Mesenteric fat pad (tissue), 1 donor: ENCODE measurements around the gene IGFL1. TPM values are rescaled to one million over a fixed set of nuclear protein-coding genes. Genes with fewer than 3 reads are reported as not detected.
"Not testable (repeated sequence)": the region's sequence is repeated elsewhere in the genome, so short reads cannot be mapped to it uniquely, and the experiment has no call there.

ENCODE experiments used
- DNase-seq: peaks from one replicate; pipeline ENCODE4 v3.0.0-alpha.2; 2020; ENCODE audit warnings: low spot score
- total RNA-seq: library from RNA; stranded (reverse); fragmentation: NEBNext Ultra II Directional; extraction: Animal tissue kit (Norgen Biotek cat#: 25700); gene quantifications from one replicate; pipeline ENCODE4 v1.2.1, GENCODE V29; 2021
- donor health status: DM: yes; HTN: yes; CAD: no.

Gene IGFL1
- total RNA-seq, 1 donor from 2014 or later, result not detected

DNA sequence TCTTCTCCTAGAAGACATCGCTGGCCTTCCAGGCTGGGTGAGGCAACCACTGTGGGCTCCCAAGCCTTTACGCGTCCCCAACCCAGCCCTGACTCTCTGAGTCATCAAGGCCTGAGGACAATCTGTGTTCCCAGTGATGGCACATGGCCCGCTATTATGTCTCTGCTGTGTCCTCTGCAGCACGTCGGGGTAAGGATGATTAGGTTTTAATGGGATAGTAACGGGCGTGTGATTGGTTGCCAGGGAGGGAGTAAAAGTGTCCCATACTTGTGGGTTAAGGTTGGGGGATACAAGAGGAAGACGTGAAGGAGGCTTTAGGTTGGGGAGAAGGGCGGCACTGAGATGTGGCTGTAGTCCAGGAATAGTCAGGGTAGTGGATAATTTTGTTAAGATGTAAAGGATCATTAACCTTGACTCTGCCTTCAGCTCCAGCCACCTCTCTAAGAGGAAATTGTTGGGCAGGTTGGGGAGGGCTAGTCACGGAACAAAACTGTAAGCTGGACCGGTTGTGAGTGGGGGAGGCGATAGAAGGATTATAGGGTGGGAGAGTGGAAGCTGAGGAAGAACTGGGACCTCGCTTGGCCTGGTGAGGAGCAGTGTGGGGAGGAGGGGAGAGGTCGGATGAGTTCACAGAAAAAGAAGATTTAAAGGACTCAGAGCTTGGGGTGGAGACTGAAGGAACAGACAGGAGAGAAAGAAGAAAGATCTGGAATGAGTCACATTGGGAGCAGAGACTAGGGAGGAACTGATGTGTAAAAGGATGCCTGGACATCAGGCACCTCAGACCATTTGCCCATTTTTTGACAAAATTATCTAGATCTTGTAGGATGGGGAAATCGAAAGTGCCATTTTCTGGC is 27.9 kb upstream of the IGFL1 start:
- no peak for DNase-seq

DNA sequence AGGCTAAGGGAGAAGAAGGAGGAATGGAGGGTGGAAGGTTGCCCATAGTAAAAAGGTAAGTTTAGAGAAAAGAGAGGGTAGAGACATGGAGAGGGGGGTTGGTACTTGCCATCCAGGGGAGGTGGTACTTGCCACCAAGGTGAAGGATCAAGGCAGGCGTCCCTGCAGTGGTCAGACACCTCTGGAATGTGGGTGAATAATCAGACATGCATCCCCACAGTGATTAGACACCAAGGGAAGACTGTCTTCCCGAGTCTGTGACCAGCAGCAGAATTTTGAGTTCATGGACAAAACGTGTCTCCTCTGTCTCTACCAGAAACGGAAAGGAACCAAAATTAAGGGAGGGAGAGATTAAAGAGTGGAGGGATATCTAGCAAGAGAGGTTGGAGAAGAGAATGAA is 27.1 kb upstream of the IGFL1 start:
- DNase-seq, result no peak

DNA sequence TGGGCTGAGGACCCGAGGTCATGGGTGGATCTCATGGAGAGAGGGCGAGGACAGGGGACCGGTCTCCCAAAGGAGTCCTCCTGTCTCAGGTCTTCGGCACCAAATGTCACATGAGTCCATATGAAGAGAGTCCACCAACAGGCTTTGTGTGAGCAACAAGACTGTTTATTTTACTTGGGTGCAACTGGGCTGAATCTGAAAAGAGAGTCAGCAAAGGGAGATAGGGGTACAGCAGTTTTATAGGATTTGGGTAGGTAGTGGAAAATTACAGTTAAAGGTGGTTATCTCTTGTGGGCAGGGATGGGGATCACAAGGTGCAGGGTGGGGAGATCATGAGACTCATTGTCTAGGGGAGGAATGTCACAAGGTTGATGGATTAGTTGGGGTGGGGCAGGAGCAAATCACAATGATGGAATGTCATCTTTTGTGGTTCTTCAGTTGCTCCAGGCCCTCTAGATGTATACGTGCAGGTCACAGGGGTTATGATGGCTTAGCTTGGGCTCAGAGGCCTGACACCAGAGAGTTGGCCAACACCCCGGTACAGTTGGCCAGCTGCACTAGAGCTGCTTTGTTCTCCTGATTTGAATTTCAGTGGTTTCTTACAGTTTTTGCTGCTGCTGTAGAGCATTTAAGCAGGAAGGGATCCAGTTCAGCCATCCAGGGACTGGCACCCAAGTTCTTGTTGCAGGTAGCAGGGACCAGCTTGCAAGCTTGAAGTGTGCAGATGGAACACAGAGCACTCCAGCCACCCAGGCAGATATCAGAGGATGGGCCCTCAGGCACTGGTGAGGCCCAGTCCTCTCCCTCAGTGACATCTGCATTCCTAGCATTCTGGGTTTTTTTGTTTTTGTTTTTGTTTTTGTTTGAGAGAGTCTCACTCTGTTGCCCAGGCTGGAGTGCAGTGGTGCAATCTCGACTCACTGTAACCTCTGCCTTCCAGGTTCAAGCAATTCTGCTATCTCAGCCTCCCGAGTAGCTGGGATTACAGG is 26.4 kb upstream of the IGFL1 start:
- no peak for DNase-seq

DNA sequence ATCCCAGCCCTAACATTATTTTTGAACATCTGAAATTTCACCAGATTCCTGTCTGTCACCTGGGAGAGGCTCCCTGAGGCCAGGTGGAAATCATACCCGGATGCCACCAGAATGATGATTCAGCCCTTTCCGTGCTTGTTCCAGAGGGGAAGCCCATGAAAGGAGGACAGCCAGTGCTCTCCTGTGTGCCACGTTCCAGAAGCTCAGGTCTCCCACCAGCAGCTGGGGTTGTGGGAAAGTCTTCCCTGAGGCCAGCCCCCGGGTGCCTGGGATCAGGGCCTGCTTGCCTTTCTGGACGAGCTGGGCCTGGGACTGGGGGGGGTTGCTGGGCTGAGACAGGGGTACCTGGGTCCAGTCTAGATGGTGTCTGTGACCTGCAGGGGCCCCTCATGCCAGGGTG is 25.5 kb upstream of the IGFL1 start:
- no peak for DNase-seq

DNA sequence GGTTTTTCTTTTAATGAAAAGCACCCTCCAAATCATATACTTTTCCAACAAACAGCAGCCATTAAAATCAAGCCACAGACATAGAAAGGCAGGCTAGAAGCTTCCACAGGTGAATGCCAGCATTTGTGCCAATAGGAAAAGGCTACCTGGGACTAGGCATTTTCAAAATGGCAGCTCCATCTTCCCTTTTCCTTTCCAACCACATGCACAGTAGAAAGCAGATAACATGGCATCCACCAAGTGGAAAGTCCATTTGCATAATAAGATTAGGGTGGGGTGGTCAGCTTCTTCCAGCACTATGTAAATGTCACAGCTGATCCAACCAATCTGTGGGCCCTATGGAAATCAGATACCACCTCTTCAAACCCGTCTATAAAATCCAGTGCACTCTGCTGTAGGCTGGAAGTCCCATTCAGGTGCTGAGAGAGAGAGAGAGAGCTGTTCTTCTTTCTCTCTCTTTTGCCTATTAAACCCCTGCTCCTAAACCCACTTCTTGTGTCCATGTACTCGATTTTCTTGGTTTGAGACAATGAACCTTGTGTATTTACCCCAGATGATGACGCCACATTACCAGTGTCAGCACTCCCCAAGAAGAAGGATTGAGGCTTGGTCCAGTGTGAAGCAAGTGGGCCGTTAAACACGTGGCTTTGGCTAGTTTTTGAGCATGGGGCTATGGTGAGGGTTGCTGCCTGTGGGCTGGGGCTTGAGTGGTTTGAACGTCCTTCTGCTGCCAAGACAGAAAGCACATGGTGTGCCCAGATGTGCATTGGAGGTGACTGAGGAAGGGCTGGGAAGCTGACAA is 24.2 kb upstream of the IGFL1 start:
- DNase-seq, result no peak

DNA sequence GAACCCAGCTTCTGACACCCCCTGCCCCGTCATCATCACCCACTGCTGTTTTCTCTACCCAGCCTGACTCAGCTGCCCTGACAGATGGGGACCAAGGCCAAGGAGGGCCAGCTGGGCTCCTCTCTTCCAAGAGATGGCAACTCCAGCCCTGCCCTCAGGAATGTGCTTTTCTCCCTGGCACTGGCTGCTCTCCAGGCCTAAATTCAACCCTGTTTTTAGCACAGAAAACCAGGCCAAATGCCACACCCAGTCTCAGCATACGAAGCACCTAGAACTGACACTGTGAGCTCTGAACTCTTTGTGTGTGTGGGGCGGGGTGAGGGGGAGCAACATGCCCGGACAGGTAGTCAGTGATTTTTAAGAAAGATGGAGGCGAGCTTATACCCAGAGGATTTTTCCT is 23.4 kb upstream of the IGFL1 start:
- DNase-seq, result no peak

DNA sequence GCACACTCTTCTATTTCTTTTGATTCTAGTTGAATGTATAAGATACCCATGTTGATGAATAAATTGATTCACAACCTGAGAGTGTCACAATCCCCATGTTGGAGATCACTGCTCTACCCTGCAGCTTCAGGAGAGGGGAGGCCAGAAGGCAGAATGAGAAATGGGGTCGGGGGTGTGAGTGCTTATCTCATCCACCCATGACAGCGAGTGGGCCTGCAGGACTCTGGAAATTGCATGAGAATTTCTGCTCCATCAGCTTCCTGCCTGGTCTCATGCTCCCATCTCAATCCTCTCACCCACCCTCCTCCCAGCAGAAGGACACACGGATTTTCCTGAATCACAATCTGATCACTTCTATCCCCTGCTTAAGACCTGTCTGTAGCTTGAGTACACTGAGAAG is 22.9 kb upstream of the IGFL1 start:
- no peak for DNase-seq

DNA sequence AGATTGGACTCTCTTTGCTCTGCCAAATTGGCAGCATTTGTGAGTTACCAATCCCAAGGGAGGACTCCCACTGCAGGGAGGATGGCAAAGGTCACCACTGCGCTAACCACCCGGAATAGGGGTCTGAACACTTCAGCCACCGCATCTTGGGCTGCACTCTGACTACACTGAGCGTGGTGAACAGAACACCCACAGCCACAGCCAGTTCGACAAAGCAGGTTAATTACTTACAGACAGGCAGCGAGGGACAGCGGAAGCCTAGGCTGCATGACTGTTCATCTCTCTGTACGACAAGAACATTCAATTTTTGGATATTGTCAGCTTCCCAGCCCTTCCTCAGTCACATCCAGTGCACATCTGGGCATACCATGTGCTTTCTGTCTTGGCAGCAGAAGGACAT is 21.7 kb upstream of the IGFL1 start:
- DNase-seq, result not testable (repeated sequence)

DNA sequence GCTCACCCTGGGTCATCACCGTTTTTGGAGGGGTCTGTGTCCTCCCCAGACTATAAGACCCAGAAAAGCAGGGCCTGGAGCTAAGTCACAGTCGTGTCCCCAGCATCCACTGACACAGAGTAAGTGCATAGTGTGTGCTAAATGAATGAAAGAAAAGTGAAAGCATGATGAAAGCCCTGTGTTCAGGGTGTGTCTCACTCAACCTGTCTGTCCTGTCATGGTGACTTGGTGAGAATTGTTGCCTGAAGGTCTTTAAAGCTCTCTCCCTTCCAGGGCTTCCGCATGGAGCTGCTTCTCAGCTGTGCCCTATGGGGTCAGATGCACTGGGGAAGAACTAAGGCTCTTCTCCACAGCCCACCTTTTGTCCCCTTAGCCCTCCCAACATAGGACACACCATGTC is 20.5 kb upstream of the IGFL1 start:
- DNase-seq, result no peak

DNA sequence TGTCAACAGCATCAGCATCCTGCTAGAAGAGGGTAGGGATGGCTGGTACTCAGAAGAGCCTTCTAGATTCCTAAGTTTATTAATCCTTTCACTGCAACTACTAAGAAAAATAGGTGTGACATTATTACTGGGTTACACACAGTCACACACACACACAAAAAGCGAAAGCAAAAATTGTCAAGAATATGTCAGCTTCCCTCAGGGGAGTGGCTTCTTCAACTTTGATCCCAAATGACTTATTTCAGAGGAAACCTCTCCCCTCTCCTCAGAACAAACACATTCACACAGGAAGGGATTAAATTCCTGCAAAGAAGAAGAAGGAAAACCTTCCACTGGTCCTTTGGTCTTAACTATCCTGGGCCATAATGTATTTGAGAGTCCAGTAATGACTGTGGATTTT is 20.1 kb upstream of the IGFL1 start:
- DNase-seq, result no peak

DNA sequence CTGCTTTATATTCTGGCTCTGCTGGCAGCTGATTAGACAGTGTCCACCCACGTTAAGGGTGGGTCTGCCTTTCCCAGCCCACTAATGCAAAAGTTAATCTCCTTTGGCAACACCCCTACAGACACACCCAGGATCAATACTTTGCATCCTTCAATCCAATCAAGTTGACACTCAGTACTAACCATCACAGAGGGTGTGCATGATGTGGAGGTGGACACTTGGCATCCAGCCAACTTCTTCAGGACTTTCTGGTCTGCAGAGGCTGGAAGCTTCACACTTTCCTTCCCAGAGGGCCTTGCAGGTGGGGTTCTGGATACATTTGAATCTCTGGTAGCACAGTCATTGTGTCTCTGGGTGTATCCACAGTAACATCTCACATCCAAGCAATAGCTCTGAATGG is 18.9 kb upstream of the IGFL1 start:
- no peak for DNase-seq

DNA sequence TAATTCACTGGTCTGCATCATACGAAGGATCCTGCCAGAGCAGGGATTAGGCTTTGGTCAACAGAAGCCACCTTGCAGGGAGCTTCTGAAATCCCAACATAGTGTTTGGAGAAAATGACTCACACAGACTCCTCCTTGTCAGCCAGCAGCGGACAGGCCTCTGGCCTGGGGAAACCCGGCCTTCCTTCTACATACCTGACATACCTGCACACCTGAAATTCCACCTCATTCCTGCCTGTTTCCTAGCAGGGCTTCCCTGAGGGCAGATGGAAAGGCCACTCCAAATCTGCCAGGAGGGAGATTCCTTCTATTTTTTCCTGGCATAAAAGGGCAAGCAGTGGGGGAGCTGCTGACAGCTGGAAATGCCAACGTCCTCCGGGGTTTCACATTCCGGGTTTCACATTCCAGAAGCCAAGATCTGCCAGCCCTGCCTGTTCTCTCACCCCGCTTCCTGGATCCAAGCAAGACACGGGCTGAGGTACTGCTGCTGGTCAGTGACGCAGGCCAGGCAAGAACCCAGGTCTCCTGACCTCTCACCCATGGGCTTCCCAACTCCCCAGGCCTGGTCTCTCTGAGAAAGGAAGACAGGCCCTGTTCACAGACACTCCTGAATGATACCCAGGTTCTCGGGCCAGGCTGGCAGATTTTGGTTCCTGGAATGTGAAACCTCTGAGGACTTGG is 18.2 kb upstream of the IGFL1 start:
- DNase-seq, result no peak

DNA sequence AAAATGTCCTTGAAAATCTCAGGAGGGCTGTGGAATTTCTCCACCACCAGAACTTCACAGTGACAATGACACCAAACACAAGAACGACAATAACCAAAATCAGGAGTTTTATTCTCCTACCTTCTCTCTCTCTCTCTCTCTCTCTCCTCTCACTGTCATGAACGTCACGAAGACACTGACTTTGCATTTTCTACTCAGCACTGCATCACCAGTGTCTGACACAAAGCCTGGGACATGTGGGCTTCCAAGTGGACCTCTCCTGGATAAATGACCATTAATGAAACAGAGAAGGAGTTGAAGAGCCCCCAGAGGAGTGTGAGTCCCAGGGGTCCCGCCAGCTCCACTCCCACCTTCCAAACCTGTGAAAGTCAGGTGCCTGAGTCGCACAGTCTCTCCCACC is 16.9 kb upstream of the IGFL1 start:
- not testable (repeated sequence) for DNase-seq

DNA sequence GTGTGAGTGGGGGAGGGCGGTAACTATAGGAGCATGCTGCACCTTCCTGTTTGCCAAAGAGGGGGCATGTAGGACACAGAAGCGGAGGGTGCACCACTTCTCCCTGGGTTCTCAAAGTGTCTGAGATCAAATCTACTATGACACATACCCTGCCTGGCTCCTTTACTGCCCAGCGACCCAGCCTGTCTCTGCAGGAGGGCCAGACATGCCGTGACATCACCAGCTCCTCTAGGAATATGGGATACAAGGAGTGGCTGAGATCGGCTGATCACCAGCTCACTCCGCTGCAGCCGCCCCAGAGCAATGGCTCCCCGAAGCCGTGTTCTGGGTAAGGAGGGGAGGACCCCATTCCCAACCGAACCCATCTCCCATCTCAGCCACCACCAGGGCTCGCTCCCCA is 16.4 kb upstream of the IGFL1 start:
- DNase-seq, result no peak

DNA sequence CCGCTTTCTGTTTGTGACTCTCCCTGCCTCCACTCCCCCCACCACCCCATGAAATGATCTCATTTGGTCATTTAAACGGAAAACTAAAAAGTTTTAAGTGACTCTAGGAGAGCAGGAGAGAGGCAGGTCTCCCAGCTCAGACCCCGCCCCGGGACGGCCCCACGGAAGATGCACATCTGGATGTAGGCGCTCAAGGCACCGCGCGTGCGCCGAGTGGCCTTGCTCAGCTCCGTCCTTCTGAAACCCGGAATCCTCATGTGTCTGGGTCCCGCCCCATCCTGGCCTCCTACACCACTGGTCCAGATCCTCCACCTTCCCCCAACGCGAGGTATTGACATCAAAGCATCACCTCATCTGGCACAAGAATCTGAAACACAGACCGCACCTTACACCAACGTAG is 15.7 kb upstream of the IGFL1 start:
- DNase-seq, result no peak

DNA sequence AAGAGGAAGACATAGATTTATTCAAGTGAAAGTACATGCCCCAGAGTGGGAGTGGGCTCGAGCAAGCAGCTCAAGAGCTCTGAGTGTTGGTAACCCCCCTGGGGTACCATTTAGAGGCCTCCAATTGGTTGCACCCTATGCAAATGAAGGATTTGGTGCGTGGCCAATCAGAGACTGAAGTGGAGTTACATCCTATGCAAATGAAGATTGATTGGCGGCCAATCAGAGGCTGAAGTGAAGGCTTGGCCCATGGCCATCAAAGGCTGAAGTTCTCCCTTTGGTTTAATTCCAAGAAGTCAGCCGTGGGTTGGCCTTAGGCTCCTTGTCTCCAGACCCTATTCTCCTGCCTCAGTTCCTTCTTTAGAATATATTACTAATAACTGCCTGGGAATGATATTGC is 12.9 kb upstream of the IGFL1 start:
- no peak for DNase-seq

DNA sequence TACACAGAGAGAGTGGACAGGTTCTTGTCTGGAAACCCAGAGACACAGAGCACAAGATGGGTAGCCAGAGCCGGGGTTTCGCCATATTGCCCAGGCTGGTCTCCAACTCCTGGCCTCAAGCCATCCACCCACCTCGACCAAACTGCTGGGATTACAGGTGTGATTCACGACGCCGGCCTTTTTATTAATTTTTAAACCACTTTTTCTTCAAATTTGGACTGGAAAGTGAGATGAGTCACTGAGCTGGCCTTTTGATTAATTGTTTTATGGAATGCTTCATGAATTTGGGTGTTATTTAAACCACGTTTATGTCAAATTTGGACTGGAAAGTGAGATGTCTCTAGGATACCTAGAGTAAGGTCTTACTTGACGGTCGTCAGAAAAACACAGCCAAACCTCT is 12.1 kb upstream of the IGFL1 start:
- no peak for DNase-seq

DNA sequence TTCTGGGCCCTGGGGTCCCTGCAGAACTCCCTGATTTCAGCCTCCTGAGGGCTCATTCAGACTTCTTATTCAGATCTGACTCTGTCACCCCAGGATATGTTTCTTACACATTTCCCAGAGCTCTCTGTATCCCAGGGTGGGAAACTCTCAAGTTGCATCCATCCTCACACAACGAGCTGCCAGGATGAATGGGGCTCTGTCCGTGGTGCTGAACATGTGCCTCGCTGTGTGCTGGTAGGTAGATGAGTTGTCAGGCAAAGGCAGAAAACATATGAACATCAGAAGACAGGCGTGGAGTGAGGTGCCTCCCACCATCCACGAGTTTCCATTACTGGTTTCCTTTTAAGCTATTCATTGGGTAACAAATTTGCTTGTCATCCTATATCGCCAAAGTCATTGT is 11.4 kb upstream of the IGFL1 start:
- no peak for DNase-seq

DNA sequence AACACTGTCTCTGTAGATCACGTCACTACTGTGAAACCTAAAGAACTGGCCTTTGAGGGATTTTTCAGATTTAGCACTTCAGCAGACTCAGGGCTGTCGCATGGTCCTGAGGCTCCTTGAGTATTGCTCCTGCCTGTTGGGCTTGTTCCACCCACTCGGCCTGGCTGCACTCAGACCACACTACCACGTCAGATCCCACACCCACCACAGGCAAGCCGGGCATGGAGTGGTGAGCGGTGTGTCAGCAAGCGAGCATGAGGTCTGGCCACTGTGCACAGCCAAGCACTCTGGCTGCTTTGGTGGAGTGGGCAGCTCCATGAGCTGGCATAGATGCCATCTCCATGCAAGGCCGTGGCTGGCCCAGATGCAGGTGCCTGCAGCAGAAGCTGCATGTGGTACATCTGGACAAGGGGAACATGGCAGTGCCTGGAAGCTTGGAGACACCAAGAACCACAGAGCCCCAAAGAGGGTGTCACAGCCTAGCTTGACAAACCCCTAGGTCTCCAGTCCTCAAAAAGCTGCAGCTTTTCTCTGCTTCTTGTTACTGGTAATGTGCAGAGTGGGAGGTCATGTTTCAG is 9.4 kb upstream of the IGFL1 start:
- DNase-seq, result peak; percentile 80

DNA sequence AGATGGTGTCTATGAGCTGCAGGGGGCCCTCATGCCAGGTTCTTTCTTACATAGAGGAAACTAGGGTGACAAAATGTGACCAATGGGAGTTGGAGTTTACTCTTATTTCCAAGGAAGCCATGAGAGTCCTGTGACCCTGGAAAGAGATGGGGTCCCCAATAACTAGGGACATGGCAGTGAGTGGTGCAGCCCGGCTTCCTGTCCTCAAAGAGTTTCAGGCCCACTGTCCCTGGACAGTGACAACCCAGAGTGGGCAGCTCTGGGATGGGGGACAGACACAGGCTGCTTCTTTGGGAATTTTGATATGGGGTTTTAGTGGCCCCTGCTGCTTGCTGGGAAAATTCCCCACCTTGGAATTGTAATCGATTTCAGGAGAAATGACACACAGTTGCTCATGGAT is 8.4 kb upstream of the IGFL1 start:
- no peak for DNase-seq
